GM19099 (cell line): Measurements from ENCODE around the gene C14orf132.

ENCODE experiments used
- POLR2A ChIP-seq: IDR thresholded peaks from 3 replicates; pipeline ENCODE4 v1.6.1; 2011; ENCODE audit warnings: low read depth; ENCODE audit not compliant: insufficient read length; ENCODE audit errors: extremely low read depth

The C14orf132 gene

GRCh38 chr14:96035456-96035855, 3.7 kb upstream of the C14orf132 start:
- no peak for TF ChIP-seq POLR2A

- no peak for TF ChIP-seq POLR2A
Measured at GRCh38 chr14:96037891-96038557, 1.1 kb upstream of the C14orf132 start.

- no peak for TF ChIP-seq POLR2A
Measured at GRCh38 chr14:96038558-96038919, 623 bp upstream of the C14orf132 start.

- no peak for TF ChIP-seq POLR2A
Measured at GRCh38 chr14:96039633-96040311, 610 bp downstream of the C14orf132 start.

GRCh38 chr14:96040828-96041371, 1.7 kb downstream of the C14orf132 start:
- no peak for TF ChIP-seq POLR2A

- TF ChIP-seq POLR2A, result no peak
Measured at GRCh38 chr14:96042248-96042930, 3.2 kb downstream of the C14orf132 start.

GRCh38 chr14:96046630-96047029, 7.5 kb downstream of the C14orf132 start:
- TF ChIP-seq POLR2A, result no peak

GRCh38 chr14:96047101-96047500, 7.9 kb downstream of the C14orf132 start:
- TF ChIP-seq POLR2A, result no peak

- TF ChIP-seq POLR2A, result no peak
Measured at GRCh38 chr14:96049932-96050331, 10.8 kb downstream of the C14orf132 start.

GRCh38 chr14:96050482-96050881, 11.3 kb downstream of the C14orf132 start:
- no peak for TF ChIP-seq POLR2A

- TF ChIP-seq POLR2A, result no peak
Measured at GRCh38 chr14:96051231-96051630, 12.1 kb downstream of the C14orf132 start.

GRCh38 chr14:96051642-96052540, 12.7 kb downstream of the C14orf132 start:
- no peak for TF ChIP-seq POLR2A

GRCh38 chr14:96052541-96053247, 13.5 kb downstream of the C14orf132 start:
- TF ChIP-seq POLR2A, result no peak

GRCh38 chr14:96053248-96053599, 14.1 kb downstream of the C14orf132 start:
- no peak for TF ChIP-seq POLR2A
